ENCODE measurements around the gene MAP1LC3C.
"Not testable (repeated sequence)": the region's sequence is repeated elsewhere in the genome, so short reads cannot be mapped to it uniquely, and the experiment has no call there.

Gene MAP1LC3C

GRCh38 chr1:241992734-241993133 is 6.2 kb downstream of the MAP1LC3C start:
- Histone ChIP-seq H3K27me3 (ENCODE audit: insufficient read depth, low read length) (no peaks in the 10 kb centered on the region; the same call in 1 of the 2 replicates), H3K4me1 (ENCODE audit: insufficient read depth, low read length) (no peaks in the 10 kb centered on the region), H3K9ac (ENCODE audit: low read depth, low read length) (no peak overlapping the region), H3K9me3 (ENCODE audit: insufficient read depth, low read depth, low read length) (no peaks in the 10 kb centered on the region), H3K27ac (ENCODE audit: low read depth, low read length) (no peak overlapping the region), H3K36me3 (ENCODE audit: insufficient read depth, low read length) (no peaks in the 10 kb centered on the region), H3K4me3 (ENCODE audit: low read length) (no peak overlapping the region)
- WGBS: 92% methylated on average over 5 of the region's 5 CpGs

DNA sequence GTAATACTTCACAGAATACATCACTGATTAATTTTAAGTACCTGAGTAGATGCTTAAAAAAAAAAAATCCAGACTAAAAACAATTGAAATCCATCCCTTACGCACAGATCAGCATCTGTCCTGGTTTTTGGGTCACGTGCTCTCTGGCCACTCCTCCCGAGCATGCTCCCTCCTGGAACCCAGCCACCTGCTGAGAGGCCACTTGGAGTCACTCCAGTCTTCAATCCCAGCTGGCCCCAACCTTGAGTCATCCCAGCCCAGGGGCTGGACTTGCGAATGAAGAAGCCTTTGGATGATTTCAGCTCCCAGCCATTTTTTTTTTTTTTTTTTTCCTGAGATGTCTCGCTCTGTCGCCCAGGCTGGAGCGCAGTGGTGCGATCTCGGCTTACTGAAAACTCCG is 8.9 kb downstream of the MAP1LC3C start:
- Histone ChIP-seq H3K4me1 (ENCODE audit: insufficient read depth, low read length) (no peaks in the 10 kb centered on the region), H3K27me3 (ENCODE audit: insufficient read depth, low read length) (no peaks in the 10 kb centered on the region)
- WGBS: 80% methylated on average over 10 of the region's 10 CpGs

DNA sequence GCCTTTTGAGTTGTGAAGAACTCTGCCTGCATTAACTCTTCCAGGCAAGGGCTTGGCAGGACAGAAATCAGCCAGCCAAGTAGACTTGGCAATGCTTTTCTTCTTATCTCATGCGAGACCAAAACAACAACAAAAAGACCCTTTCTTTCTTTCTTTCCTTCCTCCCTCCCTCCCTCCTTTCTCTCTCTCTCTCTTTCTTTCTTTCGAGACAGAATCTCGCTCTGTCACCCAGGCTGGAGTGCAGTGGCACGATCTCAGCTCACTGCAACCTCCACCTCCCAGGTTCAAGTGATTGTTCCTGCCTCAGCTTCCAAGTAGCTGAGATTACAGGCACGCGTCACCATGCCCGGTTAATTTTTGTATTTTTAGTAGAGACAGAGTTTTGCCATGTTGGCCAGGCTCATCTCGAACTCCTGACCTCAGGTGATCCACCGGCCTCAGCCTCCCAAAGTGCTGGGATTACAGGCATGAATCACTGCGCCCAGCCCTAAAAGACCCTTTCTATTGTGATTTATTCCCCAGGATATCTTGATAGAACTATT is 10.4 kb downstream of the MAP1LC3C start:
- not testable (repeated sequence) for H3K4me1 ChIP-seq (ENCODE audit: insufficient read depth, low read length); H3K27ac ChIP-seq (ENCODE audit: low read depth, low read length); H3K36me3 ChIP-seq (ENCODE audit: insufficient read depth, low read length); H3K4me3 ChIP-seq (ENCODE audit: low read length); H3K9ac ChIP-seq (ENCODE audit: low read depth, low read length); H3K27me3 ChIP-seq (ENCODE audit: insufficient read depth, low read length); H3K9me3 ChIP-seq (ENCODE audit: insufficient read depth, low read depth, low read length)
- 88% methylated on average over 10 of the region's 10 CpGs for WGBS

More for the DNA sequence above, 8.9 kb downstream of the MAP1LC3C start:
- Histone ChIP-seq H3K9me3 (ENCODE audit: insufficient read depth, low read depth, low read length) (no peaks in the 10 kb centered on the region), H3K27ac (ENCODE audit: low read depth, low read length) (no peak overlapping the region), H3K4me3 (ENCODE audit: low read length) (no peak overlapping the region), H3K9ac (ENCODE audit: low read depth, low read length) (no peak overlapping the region), H3K36me3 (ENCODE audit: insufficient read depth, low read length) (no peaks in the 10 kb centered on the region)

GRCh38 chr1:241985787-241986186 is 13.1 kb downstream of the MAP1LC3C start:
- no peak overlapping the region for H3K9ac ChIP-seq (ENCODE audit: low read depth, low read length)
- no peaks in the 10 kb centered on the region for H3K27me3 ChIP-seq (ENCODE audit: insufficient read depth, low read length)
- H3K9me3 ChIP-seq (ENCODE audit: insufficient read depth, low read depth, low read length): no peaks in the 10 kb centered on the region
- H3K4me3 ChIP-seq (ENCODE audit: low read length): no peak overlapping the region
- no peak overlapping the region for H3K27ac ChIP-seq (ENCODE audit: low read depth, low read length)
- H3K36me3 ChIP-seq (ENCODE audit: insufficient read depth, low read length): no peaks in the 10 kb centered on the region
- no peaks in the 10 kb centered on the region for H3K4me1 ChIP-seq (ENCODE audit: insufficient read depth, low read length)
- 77% methylated on average over 10 of the region's 10 CpGs for whole genome bisulfite sequencing

GRCh38 chr1:241979926-241980325 is 19.0 kb downstream of the MAP1LC3C start:
- no peak overlapping the region for H3K4me3 ChIP-seq (ENCODE audit: low read length)
- no peaks in the 10 kb centered on the region for H3K36me3 ChIP-seq (ENCODE audit: insufficient read depth, low read length)
- H3K9ac ChIP-seq (ENCODE audit: low read depth, low read length): no peak overlapping the region
- H3K27ac ChIP-seq (ENCODE audit: low read depth, low read length): no peak overlapping the region
- H3K9me3 ChIP-seq (ENCODE audit: insufficient read depth, low read depth, low read length): no peaks in the 10 kb centered on the region
- no peaks in the 10 kb centered on the region for H3K4me1 ChIP-seq (ENCODE audit: insufficient read depth, low read length)
- no peaks in the 10 kb centered on the region for H3K27me3 ChIP-seq (ENCODE audit: insufficient read depth, low read length)
- 100% methylated on average over 1 of the region's 1 CpG for WGBS

DNA sequence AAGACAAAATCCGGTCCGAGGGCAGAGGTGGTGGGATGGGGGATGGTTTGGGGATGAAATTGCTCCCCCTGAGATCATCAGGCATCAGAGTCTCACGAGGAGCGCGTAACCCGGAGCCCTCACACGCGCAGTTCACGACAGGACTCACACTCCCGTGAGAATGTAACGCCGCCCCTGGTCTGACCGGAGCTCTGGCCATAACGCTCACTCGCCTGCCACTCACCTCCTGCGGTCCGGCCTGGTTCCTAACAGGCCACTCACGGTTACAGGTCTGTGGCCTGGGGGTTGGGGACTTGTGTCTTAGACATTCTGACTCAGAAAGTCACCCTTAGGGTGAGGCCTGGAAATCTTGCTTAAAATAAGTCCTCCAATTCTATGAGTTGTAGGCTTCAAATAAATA is 19.8 kb downstream of the MAP1LC3C start:
- no peak overlapping the region for H3K9ac ChIP-seq (ENCODE audit: low read depth, low read length)
- H3K36me3 ChIP-seq (ENCODE audit: insufficient read depth, low read length): no peaks in the 10 kb centered on the region
- 95% methylated on average over 18 of the region's 18 CpGs for WGBS
- no peak overlapping the region for H3K27ac ChIP-seq (ENCODE audit: low read depth, low read length)
- H3K9me3 ChIP-seq (ENCODE audit: insufficient read depth, low read depth, low read length): no peaks in the 10 kb centered on the region
- no peaks in the 10 kb centered on the region for H3K4me1 ChIP-seq (ENCODE audit: insufficient read depth, low read length)
- H3K27me3 ChIP-seq (ENCODE audit: insufficient read depth, low read length): no peaks in the 10 kb centered on the region
- H3K4me3 ChIP-seq (ENCODE audit: low read length): no peak overlapping the region

DNA sequence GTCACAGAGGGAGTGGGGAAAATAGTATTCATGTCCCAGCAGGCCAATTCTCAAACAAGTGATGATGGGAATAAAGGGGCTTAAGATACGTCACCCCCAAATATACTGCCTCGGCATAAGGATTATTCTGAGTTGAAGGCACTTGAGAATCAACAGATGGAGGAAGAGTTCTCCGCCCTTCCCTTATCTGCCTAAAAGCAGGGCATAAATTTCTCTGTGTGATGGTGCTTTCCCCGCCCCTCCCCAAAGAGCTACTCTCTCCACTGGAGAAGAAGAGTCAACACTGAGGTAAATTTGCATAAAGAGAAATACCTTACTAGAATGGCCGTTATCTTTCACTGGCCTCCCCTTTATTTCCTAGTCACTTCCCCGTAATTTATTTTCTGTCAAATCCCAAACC is 22.7 kb downstream of the MAP1LC3C start:
- Histone ChIP-seq H3K27ac (ENCODE audit: low read depth, low read length) (no peak overlapping the region), H3K9ac (ENCODE audit: low read depth, low read length) (no peak overlapping the region)
- WGBS: 90% methylated on average over 5 of the region's 6 CpGs

GRCh38 chr1:241972703-241973369 is 26.1 kb downstream of the MAP1LC3C start:
- H3K9ac ChIP-seq (ENCODE audit: low read depth, low read length): no peak overlapping the region

More for the DNA sequence above, 22.7 kb downstream of the MAP1LC3C start:
- no peaks in the 10 kb centered on the region; the same call in 1 of the 2 replicates for H3K4me1 ChIP-seq (ENCODE audit: insufficient read depth, low read length)
- no peaks in the 10 kb centered on the region for H3K9me3 ChIP-seq (ENCODE audit: insufficient read depth, low read depth, low read length)
- no peak overlapping the region for H3K4me3 ChIP-seq (ENCODE audit: low read length)
- no peaks in the 10 kb centered on the region for H3K27me3 ChIP-seq (ENCODE audit: insufficient read depth, low read length)
- no peaks in the 10 kb centered on the region for H3K36me3 ChIP-seq (ENCODE audit: insufficient read depth, low read length)

DNA sequence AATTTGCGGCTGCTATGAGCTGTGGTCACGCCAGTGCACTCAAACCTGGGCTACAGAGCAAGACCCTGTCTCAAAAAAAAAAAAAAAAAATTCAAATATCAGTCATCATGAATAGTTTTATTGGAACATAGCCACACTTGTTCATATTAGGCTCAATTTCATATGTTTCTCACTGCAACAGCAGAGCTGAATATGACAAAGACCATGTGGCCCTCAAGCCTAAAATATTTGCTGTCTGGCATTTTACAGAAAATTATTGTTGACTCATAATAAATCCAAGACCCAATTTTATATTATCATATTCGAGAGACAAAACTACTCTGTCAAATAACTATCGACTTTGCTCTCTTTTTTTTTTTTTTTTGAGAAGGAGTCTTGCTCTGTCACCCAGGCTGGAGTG is 30.3 kb downstream of the MAP1LC3C start:
- H3K36me3 ChIP-seq (ENCODE audit: insufficient read depth, low read length): no peaks in the 10 kb centered on the region
- no peaks in the 10 kb centered on the region; the same call in 1 of the 2 replicates for H3K4me1 ChIP-seq (ENCODE audit: insufficient read depth, low read length)
- H3K4me3 ChIP-seq (ENCODE audit: low read length): no peak overlapping the region
- no peak overlapping the region for H3K27ac ChIP-seq (ENCODE audit: low read depth, low read length)
- H3K9ac ChIP-seq (ENCODE audit: low read depth, low read length): no peak overlapping the region
- no peaks in the 10 kb centered on the region for H3K27me3 ChIP-seq (ENCODE audit: insufficient read depth, low read length)
- H3K9me3 ChIP-seq (ENCODE audit: insufficient read depth, low read depth, low read length): no peaks in the 10 kb centered on the region
- 67% methylated on average over 2 of the region's 4 CpGs for WGBS

More at GRCh38 chr1:241972703-241973369, 26.1 kb downstream of the MAP1LC3C start:
- Histone ChIP-seq H3K4me3 (ENCODE audit: low read length) (no peak overlapping the region), H3K9me3 (ENCODE audit: insufficient read depth, low read depth, low read length) (no peaks in the 10 kb centered on the region), H3K36me3 (ENCODE audit: insufficient read depth, low read length) (no peaks in the 10 kb centered on the region), H3K27me3 (ENCODE audit: insufficient read depth, low read length) (no peaks in the 10 kb centered on the region), H3K4me1 (ENCODE audit: insufficient read depth, low read length) (no peaks in the 10 kb centered on the region; the same call in 1 of the 2 replicates), H3K27ac (ENCODE audit: low read depth, low read length) (no peak overlapping the region)
- WGBS: 89% methylated on average over 5 of the region's 6 CpGs

- H3K36me3 ChIP-seq (ENCODE audit: insufficient read depth, low read length): no peaks in the 10 kb centered on the region
Observed at GRCh38 chr1:241964550-241965282, 34.2 kb downstream of the MAP1LC3C start.

DNA sequence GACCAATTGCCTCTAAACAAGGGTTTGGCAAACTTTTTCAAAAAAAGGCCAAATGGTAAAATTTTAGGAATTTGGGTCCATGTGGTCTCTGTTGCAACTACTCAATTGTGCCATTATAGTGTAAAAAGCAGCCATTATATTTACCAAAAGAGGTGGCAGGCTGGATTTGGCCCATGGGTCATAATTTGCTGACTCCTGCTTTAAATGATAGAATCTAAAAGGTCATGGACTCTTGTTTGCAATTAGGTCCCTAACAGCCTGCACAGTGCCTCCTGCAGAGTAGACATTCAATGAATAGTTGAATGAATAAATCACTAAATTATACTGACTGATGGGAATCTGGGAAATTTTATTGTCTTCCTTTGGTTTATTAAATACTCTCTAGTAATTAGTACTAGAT is 35.2 kb downstream of the MAP1LC3C start:
- H3K36me3 ChIP-seq (ENCODE audit: insufficient read depth, low read length): no peaks in the 10 kb centered on the region
- H3K27ac ChIP-seq (ENCODE audit: low read depth, low read length): no peak overlapping the region
- H3K4me3 ChIP-seq (ENCODE audit: low read length): no peak overlapping the region
- no peak overlapping the region for H3K9ac ChIP-seq (ENCODE audit: low read depth, low read length)
- no peaks in the 10 kb centered on the region for H3K27me3 ChIP-seq (ENCODE audit: insufficient read depth, low read length)
- H3K9me3 ChIP-seq (ENCODE audit: insufficient read depth, low read depth, low read length): no peaks in the 10 kb centered on the region
- no peaks in the 10 kb centered on the region for H3K4me1 ChIP-seq (ENCODE audit: insufficient read depth, low read length)

More at GRCh38 chr1:241964550-241965282, 34.2 kb downstream of the MAP1LC3C start:
- no peaks in the 10 kb centered on the region for H3K4me1 ChIP-seq (ENCODE audit: insufficient read depth, low read length)
- no peaks in the 10 kb centered on the region for H3K9me3 ChIP-seq (ENCODE audit: insufficient read depth, low read depth, low read length)
- H3K27me3 ChIP-seq (ENCODE audit: insufficient read depth, low read length): no peaks in the 10 kb centered on the region
- H3K27ac ChIP-seq (ENCODE audit: low read depth, low read length): no peak overlapping the region
- H3K4me3 ChIP-seq (ENCODE audit: low read length): no peak overlapping the region
- no peak overlapping the region for H3K9ac ChIP-seq (ENCODE audit: low read depth, low read length)
- WGBS: 95% methylated on average over 8 of the region's 8 CpGs

All from HUES64 (cell line).